OCI-LY1 (cell line): Measurements from ENCODE around the gene FNDC8.

Source experiments
- CTCF ChIP-seq: fragments of 200-600 bp; sonication (generic), shearing (Covaris generic); IDR thresholded peaks from 2 replicates; pipeline ENCODE4 v1.5.1; 2017; ENCODE audit warnings: mild to moderate bottlenecking, antibody characterized with exemption, low read length, moderate library complexity, mixed read lengths
- EZH2 ChIP-seq: fragments of 200-600 bp; sonication (generic), shearing (Covaris generic); IDR thresholded peaks from 2 replicates; pipeline ENCODE4 v1.8.0; 2017; ENCODE audit warnings: borderline replicate concordance, mixed run types, mild to moderate bottlenecking, antibody characterized with exemption, low read length, moderate library complexity, mixed read lengths

- TF ChIP-seq EZH2 = no peak
- no peak for TF ChIP-seq CTCF
These were observed 39.9 kb downstream of the FNDC8 start for GRCh38 chr17:35161281-35161761.
